Upper lobe of right lung (tissue), 1 donor: Measurements from ENCODE around the gene PSMA2. TPM values are rescaled to one million over a fixed set of nuclear protein-coding genes. Genes with fewer than 3 reads are reported as not detected.
"Not testable (repeated sequence)": the region's sequence is repeated elsewhere in the genome, so short reads cannot be mapped to it uniquely, and the experiment has no call there.

Experiments used
- ATAC-seq: fragments of 200-7000 bp; cut with Tn5 transposase; one replicate; pipeline ENCODE4 v1.9.1; 2020; ENCODE audit warnings: mild to moderate bottlenecking, moderate library complexity
- DNase-seq: peaks from one replicate; pipeline ENCODE4 v3.0.0-alpha.2; 2020
- H3K27ac ChIP-seq: fragments of 200-600 bp; one replicate; pipeline ENCODE4 v1.8.0; 2022
- H3K27me3 ChIP-seq: fragments of 200-600 bp; one replicate; pipeline ENCODE4 v1.8.0; 2022; ENCODE audit warnings: mild to moderate bottlenecking
- H3K36me3 ChIP-seq: fragments of 200-600 bp; one replicate; pipeline ENCODE4 v1.8.0; 2022
- H3K4me1 ChIP-seq: fragments of 200-600 bp; one replicate; pipeline ENCODE4 v1.8.0; 2022
- H3K4me3 ChIP-seq: fragments of 200-600 bp; one replicate; pipeline ENCODE4 v1.8.0; 2022; ENCODE audit warnings: mild to moderate bottlenecking
- H3K9me3 ChIP-seq: fragments of 200-600 bp; one replicate; pipeline ENCODE4 v1.8.0; 2022
- intact Hi-C: fragments of 100-400 bp; cut with DNase I; formaldehyde crosslinking; loops from one replicate; pipeline ENCODE4 v1.11.0; 2022
- total RNA-seq: library from RNA; stranded (reverse); fragmentation: NEBNext Ultra II Directional; extraction: Animal tissue kit (Norgen Biotek cat#: 25700); gene quantifications from one replicate; pipeline ENCODE4 v1.2.1, GENCODE V29; 2021
- TF ChIP-seq, protein P1 (sequence below): fragments of 200-600 bp; IDR thresholded peaks from one replicate; pipeline ENCODE4 v1.8.0; 2022; ENCODE audit warnings: antibody characterized with exemption
- donor health status: DM: no; HTN: yes; CAD: no; lungs with severe emphysema.

PSMA2 gene
- total RNA-seq, 1 donor from 2014 or later = 55.1 TPM

DNA sequence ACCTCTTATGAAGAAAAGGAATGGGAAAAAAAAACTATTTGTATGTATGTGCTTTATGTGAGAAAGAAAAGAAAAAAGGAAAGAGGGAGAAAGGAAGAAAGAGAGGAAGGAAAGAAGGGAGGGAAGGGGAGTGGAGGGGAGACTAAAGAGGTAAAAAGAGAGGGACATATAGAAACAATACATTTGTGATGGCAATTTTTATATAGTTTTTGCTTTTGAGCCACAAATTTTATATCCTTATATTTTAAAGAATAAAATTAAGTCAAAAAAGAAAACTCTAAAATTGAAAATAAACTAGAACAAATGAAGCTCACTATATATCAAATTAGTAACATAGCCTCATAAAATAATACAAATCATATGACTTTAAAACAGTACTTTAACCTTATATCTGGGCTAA is 31.1 kb downstream of the PSMA2 start:
- Histone ChIP-seq H3K36me3 (no peaks in the 10 kb centered on the region), H3K4me1 (no peaks in the 10 kb centered on the region), H3K9me3 (no peaks in the 10 kb centered on the region), H3K4me3 (no peak overlapping the region), H3K27ac (no peak overlapping the region), H3K27me3 (no peaks in the 10 kb centered on the region)
- DNase-seq (no peak), ATAC-seq (no peak)
- TF ChIP-seq, protein P1, sequence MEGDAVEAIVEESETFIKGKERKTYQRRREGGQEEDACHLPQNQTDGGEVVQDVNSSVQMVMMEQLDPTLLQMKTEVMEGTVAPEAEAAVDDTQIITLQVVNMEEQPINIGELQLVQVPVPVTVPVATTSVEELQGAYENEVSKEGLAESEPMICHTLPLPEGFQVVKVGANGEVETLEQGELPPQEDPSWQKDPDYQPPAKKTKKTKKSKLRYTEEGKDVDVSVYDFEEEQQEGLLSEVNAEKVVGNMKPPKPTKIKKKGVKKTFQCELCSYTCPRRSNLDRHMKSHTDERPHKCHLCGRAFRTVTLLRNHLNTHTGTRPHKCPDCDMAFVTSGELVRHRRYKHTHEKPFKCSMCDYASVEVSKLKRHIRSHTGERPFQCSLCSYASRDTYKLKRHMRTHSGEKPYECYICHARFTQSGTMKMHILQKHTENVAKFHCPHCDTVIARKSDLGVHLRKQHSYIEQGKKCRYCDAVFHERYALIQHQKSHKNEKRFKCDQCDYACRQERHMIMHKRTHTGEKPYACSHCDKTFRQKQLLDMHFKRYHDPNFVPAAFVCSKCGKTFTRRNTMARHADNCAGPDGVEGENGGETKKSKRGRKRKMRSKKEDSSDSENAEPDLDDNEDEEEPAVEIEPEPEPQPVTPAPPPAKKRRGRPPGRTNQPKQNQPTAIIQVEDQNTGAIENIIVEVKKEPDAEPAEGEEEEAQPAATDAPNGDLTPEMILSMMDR = no peak
- intact Hi-C loops = no loop called here

DNA sequence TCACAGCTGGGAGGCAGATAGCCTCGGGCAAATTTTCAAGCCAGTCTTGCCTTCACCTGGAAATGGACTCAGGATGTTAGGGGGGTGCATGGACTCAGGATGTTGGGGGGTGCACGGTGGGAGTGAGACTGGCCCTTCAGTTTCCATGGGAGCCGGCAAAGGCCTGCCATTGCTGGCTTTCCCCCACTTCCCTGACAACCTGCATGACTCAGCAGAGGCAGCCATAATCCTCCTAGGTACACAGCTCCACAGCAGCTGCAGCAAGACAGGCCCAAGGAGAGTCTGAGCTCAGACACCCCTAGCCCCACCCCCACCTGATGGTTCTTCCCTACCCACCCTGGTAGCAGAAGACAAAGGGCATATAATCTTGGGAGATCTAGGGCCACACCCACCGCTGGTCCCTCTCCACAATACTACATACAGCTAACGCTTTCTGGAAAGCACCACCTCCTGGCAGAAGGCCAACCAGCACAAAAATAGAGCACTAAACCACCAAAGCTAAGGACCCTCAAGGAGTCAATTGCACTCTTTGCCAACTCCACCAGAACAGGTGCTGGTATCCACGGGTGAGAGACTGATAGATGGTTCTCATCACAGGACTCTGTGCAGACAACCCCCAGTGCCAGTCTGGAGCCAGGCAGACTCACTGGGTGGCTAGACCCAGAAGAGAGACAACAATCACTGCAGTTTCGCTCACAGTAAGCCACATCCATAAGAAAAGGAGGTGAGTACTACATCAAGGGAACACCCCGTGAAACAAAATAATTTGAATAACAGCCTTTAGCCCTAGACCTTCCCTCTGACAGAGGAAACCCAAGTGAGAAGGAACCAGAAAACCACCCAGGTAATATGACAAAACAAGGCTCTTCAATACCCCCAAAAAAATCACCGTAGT is 38.4 kb downstream of the PSMA2 start:
- TF ChIP-seq, protein P1 = no peak
- Histone ChIP-seq H3K27me3 (no peaks in the 10 kb centered on the region), H3K4me1 (peaks cover 5% of the 10 kb centered on the region), H3K36me3 (no peaks in the 10 kb centered on the region), H3K9me3 (no peaks in the 10 kb centered on the region), H3K4me3 (no peak overlapping the region), H3K27ac (no peak overlapping the region)
- intact Hi-C loops = no loop called here
- DNase-seq = no peak
- no peak for ATAC-seq

DNA sequence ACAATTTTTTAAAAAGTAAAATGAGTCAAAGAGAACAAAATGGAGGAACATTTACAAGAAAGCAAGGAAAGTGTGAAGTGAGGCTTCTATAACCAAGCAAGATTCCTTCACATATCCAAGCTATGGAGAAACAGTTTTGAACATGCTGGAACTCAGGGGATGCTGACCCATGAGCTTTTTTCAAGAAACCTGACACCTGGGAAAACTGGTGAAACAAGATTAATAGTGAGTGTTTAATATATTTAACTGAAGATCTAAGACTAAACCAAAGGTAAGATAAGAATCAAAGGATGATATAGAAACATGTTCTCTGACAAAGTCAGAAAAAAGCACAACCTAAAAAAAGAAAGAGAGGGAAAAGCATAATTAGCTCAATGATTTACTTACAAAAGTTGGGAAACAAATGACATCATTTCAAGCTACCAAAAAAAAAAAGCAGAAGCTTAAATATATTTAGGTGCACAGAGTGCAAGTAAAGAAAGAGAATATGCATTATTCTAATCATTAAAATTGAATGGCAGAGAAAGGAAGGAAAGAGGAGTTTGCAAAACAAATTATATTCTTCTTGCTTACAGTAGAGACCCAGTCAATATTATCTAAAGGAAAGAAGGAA is 45.0 kb downstream of the PSMA2 start:
- DNase-seq (no peak), ATAC-seq (no peak)
- intact Hi-C loops = loop anchor here (10.0 kb wide), 1 partner anchor 942 kb away; no protein-coding TSS in a partner anchor
- peak overlapping the region; percentile 67 for H3K4me3 ChIP-seq
- no peaks in the 10 kb centered on the region for H3K36me3 ChIP-seq
- TF ChIP-seq, protein P1 = no peak
- no peaks in the 10 kb centered on the region for H3K27me3 ChIP-seq
- H3K4me1 ChIP-seq = peaks cover 19% of the 10 kb centered on the region
- no peaks in the 10 kb centered on the region for H3K9me3 ChIP-seq
- peak overlapping the region; percentile 28 for H3K27ac ChIP-seq

DNA sequence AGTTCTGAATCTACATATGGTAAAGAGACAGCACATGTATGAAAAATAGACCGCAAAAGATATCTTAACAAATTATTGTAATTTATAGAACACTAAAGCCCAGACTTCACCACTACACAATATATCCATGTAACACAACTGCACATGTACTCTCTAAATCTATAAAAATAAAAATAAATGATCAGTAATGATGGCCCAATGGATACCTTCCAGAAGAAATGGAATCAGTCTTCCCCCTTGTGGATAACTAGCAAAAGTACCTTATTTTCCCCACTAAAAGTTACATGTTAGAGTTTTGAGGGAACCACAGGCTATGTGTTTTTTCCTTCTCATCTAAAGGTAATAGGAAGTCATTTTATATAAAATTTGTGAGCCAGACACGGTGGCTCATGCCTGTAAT is 45.8 kb downstream of the PSMA2 start:
- TF ChIP-seq, protein P1 = peak; percentile 46
- no peak for ATAC-seq
- no peak for DNase-seq
- Histone ChIP-seq H3K4me1 (peaks cover 19% of the 10 kb centered on the region), H3K36me3 (no peaks in the 10 kb centered on the region), H3K27me3 (no peaks in the 10 kb centered on the region), H3K9me3 (no peaks in the 10 kb centered on the region), H3K4me3 (no peak overlapping the region), H3K27ac (peak overlapping the region; percentile 27)
- intact Hi-C loops = loop anchor here (10.0 kb wide), 1 partner anchor 941 kb away; no protein-coding TSS in a partner anchor

DNA sequence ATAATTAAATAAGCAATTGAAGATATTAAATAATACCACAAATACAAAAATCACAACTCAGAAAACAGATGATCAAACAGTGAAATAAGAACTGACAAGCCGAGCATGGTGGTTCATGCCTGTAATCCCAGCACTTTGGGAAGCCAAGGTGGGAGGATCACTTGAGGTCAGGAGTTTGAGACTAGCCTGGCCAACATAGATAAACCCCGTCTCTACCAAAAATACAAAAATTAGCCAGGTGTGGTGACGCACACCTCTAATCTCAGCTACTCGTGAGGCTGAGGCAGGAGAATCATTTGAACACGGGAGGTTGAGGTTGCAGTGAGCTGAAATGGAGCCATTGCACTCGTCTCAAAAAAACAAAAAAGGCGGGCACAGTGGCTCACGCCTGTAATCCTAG is 46.8 kb downstream of the PSMA2 start:
- H3K4me3 ChIP-seq, H3K27me3 ChIP-seq, DNase-seq, H3K36me3 ChIP-seq, H3K9me3 ChIP-seq, H3K27ac ChIP-seq, ATAC-seq: not testable (repeated sequence)
- intact Hi-C loops = loop anchor here (10.0 kb wide), 1 partner anchor 940 kb away; no protein-coding TSS in a partner anchor
- H3K4me1 ChIP-seq = peaks cover 19% of the 10 kb centered on the region

DNA sequence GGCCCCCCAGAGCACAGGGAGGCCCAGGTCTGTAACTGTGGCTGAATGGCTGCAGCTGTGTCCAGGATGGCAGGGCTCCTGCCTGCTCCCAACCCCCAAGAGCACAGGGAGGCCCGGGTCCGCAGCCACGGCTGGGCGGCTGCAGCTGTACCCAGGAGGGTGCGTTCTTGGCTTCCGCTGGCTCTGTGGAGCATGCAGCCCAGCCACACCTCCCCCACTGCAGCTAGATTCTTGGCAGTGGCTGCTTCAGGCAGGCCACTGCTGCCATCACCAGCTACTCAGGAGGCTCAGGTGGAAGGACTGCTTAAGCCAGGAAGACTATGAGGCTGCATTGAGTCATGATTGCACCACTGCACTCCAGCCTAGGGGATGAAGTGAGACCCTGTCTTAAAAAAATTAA is 48.0 kb downstream of the PSMA2 start:
- ATAC-seq (peak; percentile 76), DNase-seq (peak; percentile 85)
- Histone ChIP-seq H3K27ac (no peak overlapping the region), H3K27me3 (no peaks in the 10 kb centered on the region), H3K9me3 (no peaks in the 10 kb centered on the region), H3K4me1 (peaks cover 14% of the 10 kb centered on the region), H3K4me3 (no peak overlapping the region), H3K36me3 (no peaks in the 10 kb centered on the region)
- intact Hi-C loops = loop anchor here (10.0 kb wide), 1 partner anchor 939 kb away; no protein-coding TSS in a partner anchor
- TF ChIP-seq, protein P1 = no peak
